Measurements from ENCODE around the gene SLC2A14.

DNA sequence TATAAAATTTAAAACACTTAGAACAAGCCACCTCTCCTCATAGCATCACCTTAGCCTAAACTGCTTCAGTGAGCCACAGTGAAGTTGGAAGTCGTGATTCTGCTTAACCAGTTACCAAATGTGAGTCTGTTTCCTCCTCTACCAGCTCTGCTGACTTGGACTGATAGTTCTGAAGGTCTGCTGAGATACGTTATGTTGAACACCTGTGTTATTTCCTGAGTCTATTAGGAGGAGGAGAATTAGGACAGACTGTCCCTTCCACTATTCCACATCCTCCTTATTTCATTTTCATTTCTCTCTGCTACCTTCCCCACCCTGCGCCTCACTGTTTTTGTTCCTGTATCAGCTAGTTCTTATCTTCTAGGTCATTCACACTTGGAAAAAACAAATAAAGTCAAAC is 2.4 kb downstream of the SLC2A14 start:
- TF ChIP-seq, protein P1, sequence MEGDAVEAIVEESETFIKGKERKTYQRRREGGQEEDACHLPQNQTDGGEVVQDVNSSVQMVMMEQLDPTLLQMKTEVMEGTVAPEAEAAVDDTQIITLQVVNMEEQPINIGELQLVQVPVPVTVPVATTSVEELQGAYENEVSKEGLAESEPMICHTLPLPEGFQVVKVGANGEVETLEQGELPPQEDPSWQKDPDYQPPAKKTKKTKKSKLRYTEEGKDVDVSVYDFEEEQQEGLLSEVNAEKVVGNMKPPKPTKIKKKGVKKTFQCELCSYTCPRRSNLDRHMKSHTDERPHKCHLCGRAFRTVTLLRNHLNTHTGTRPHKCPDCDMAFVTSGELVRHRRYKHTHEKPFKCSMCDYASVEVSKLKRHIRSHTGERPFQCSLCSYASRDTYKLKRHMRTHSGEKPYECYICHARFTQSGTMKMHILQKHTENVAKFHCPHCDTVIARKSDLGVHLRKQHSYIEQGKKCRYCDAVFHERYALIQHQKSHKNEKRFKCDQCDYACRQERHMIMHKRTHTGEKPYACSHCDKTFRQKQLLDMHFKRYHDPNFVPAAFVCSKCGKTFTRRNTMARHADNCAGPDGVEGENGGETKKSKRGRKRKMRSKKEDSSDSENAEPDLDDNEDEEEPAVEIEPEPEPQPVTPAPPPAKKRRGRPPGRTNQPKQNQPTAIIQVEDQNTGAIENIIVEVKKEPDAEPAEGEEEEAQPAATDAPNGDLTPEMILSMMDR (IDR thresholded peaks at IDR 0.05) = no peak
- no peak for TF ChIP-seq ZFX (IDR thresholded peaks at IDR 0.05; ENCODE audit: borderline replicate concordance)

Data from 22Rv1 (cell line).